ENCODE measurements around the gene TAF8. TPM values are rescaled to one million over a fixed set of nuclear protein-coding genes. Genes with fewer than 3 reads are reported as not detected.
A peak's percentile ranks its signal among the peaks of the same experiment; 100 is the strongest.
"Not testable (repeated sequence)": the region's sequence is repeated elsewhere in the genome, so short reads cannot be mapped to it uniquely, and the experiment has no call there.

The TAF8 gene
- total RNA-seq, 1 donor from 2014 or later, result 14.9 TPM

GRCh38 chr6:42028234-42029061 is 21.9 kb upstream of the TAF8 start:
- peak in 1 of 2 donors; percentile 86 for DNase-seq (ENCODE audit: low read depth in 2 of 2)

DNA sequence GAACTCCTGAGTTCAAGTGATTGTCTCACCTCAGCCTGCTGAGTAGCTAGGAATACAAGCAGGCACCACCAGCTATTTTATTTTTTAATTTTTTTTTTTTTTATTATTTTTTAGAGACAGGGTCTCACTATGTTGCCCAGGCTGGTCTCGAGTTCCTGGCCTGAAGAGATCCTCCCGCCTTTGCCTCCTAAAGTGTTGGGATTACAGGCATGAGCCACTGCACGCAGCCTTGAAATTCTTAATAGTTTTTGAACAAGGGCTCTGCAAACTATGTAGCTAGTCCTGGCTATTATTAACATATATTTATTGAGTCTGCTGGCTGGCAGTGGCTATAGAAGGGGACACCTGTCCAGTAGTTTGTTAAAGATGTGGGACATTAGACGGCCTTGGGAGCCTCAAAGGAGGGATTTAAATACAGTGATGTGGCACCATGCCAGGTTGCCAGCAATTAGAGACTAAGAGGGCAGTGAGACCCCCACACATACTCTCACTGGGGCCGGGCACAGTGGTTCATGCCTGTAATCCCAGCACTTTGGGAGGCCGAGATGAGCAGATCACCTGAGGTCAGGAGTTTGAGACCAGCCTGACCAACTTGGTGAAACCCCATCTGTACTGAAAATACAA is 21.1 kb upstream of the TAF8 start:
- DNase-seq (ENCODE audit: low read depth in 2 of 2), result no peak

DNA sequence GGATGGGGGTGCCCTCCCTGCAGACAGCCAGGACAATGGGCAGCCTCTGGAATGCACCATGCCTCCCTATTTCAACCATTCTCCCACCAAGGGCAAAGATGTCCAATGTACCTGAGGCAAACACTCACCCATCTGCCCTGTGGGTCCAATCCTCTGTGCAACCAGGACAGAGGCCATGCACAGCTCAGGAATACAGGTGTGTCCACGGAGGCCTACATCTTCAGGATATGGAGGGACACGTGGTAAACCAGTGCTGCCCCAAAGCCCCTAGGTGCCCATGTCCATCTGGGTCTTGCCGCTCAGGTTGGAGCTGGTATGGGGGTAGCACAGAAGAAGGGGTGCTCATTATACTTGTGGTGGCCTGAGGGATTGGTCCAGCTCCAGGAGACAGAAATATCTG is 20.4 kb upstream of the TAF8 start:
- DNase-seq (ENCODE audit: low read depth in 2 of 2), result no peak

DNA sequence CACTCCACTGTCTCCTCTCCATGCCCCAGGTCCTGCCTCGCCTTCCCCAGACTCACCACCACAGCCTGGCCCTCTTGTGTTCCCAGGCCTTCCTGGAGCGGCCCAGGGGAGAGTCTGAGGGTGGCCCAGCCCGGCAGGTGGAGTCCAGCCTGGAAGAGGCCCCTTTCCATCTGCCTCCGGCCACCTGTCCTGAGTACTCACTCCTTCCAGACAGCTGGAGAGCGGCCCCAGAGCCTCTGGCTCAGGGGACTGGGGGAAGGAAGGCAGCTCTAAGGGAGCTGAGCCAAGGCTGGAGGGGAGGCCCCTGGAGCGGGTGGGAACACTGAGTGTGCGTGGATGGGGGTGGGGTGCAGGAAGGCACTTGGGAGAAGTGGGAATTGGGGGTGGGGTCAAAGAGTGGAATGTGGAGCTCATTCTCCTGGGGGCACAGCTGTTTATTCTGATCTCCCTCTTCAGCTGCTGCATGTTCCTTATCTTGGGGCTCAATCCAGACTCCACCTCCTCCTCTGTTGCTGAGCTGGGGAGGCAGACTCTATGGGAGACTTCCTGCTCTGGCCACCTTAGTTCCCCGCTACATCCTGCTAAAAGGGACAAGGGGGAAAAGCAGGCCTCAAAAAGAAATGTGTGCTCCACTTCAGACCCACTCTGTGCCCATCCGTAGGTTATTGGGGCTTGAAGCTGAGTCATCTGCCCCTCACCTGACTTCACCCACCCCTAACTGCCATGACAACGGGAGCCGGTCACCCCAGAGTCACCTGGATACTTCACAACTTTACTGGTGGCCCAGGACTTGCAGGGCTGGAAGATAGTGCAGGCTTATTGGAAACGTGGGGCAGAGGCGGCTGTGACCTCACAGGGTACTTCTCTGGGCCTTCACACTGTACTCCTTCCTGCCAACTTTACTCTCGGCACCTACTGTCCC is 19.5 kb upstream of the TAF8 start:
- no peak for DNase-seq (ENCODE audit: low read depth in 2 of 2)

GRCh38 chr6:42032366-42032765 is 18.0 kb upstream of the TAF8 start:
- no peak for DNase-seq (ENCODE audit: low read depth in 2 of 2)

DNA sequence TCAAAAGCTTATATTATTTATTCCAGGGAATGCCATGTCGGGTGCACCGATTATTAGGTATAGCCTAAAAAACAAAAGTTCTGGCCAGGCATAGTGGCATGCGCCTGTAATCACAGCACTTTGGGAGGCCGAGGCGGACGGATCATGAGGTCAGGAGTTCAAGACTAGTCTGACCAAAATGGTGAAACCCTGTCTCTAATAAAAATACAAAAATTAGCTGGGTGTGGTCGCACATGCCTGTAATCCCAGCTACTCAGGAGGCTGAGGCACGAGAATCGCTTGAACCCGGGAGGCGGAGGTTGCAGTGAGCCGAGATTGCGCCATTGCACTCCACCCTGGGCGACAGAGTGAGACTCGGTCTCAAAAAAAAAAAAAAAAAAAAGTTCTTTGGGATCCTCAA is 12.7 kb upstream of the TAF8 start:
- DNase-seq (ENCODE audit: low read depth in 2 of 2), result not testable (repeated sequence)

GRCh38 chr6:42038163-42038562 is 12.2 kb upstream of the TAF8 start:
- no peak for DNase-seq (ENCODE audit: low read depth in 2 of 2)

DNA sequence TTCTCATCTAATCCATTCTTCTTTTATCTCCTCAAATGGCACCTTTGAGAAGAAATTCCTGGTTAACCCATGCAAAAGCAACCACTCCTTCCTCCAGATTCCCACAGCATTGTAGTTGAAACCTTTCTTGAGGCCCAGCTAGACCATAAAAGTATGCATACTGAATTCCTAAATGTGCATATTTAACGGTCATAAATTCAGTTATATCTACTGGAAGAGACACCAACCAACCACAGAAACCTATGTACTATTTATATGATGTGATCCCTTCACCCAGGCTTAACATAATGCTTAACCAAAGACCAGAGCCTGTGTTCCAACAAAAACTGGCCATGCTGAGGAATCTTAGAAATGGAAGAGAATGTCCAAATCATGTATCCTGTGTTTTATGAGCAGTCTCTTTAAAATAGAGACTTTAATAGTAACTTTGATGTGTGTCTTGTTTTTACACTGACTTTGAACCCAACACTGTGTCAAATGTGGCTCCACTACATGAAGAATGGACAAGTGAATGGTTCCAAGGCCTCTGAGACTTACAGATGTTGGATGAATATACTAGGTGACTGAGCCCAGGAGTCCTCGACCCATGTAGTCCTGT is 11.4 kb upstream of the TAF8 start:
- no peak for DNase-seq (ENCODE audit: low read depth in 2 of 2)

GRCh38 chr6:42040856-42041480 is 9.4 kb upstream of the TAF8 start:
- no peak for DNase-seq (ENCODE audit: low read depth in 2 of 2)

- no peak for DNase-seq (ENCODE audit: low read depth in 2 of 2)
Observed at GRCh38 chr6:42041481-42042053, 8.8 kb upstream of the TAF8 start.

DNA sequence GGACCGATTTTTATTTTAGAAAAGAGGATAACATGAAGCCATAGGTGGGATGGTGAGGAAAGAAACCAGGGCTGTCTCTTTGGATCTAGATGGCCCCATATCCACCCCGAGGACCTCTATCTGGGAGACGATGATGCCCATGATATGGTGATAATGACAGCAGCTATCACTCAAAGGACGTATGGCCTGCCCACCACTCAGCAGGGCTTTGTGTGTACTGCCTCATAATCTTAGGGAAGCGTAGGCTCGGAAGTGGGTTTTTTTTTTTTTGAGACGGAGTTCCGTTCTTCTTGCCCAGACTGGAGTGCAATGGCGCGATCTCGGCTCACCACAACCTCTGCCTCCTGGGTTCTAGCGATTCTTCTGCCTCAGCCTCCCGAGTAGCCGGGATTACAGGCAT is 8.2 kb upstream of the TAF8 start:
- DNase-seq (ENCODE audit: low read depth in 2 of 2), result no peak

DNA sequence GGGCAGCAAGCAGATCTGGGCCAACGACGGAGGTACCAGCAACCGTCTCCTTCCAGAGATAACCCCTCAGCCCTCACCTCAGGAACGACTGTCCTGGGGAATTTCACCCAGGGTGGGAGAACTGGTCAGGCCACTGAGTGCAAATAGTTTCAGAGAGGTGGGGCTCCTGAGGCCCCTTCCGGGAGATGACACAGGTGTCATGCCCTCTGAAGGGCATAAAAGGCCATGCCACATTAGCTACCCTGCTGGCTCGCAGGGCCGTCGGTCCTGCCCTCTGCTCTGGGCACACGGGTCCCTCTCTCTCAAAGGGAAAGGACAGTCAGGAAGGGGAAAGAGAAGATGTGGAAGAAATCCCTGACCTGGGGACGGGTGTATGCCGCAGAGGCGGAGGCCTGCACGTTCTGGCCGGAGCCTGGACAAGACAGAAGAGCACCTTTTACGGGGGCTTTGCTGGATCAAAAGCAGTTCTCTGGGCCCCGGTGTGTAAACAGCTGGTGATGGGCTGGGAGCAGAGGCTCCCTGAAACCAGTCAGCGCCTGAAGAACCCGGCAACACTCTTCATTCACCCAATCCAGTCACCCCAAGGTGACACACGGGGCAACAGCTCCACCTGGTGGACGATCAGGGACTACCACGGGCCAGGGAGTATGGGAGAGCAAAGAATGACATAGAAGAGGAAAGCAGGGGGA is 6.4 kb upstream of the TAF8 start:
- DNase-seq (ENCODE audit: low read depth in 2 of 2), result peak; percentile 68 to 85

- peak in 1 of 2 donors; percentile 84 for DNase-seq (ENCODE audit: low read depth in 2 of 2)
Observed at GRCh38 chr6:42045538-42046460, 4.5 kb upstream of the TAF8 start.

DNA sequence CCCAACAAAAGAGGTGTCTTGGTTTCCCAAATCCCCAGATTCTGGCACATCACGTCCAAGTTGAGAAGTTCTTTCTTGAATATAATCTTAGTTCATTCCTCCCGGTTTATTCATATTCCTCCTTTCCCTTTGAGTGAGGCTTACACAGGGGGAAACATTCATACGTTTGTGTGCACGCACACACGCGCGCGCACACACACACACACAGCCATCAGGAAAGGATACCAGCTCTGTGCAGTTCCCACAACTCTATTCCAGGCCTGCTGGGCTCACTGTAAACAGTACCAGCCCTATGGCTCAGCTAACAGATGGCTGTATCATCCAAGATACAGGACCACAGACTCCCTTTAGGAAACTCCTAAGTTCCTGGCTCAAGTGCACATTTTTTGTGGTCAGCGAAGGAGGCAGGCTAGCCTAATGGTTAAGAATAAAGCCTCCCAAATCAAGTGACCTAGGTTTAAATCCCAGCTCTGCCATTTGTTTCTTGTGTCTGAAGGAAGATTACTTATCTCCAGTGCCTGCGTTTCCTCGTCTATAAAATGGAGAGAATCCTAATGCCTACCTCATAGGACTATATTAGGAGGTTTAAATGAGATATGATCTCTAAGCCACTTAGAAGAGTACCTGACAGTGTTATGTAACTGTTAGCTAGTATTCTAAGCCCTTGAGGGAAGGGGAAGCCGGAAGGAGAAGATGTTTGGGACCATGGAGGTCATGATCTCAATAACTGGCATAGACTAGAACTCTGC is 3.7 kb upstream of the TAF8 start:
- DNase-seq (ENCODE audit: low read depth in 2 of 2), result peak in 1 of 2 donors; percentile 51

DNA sequence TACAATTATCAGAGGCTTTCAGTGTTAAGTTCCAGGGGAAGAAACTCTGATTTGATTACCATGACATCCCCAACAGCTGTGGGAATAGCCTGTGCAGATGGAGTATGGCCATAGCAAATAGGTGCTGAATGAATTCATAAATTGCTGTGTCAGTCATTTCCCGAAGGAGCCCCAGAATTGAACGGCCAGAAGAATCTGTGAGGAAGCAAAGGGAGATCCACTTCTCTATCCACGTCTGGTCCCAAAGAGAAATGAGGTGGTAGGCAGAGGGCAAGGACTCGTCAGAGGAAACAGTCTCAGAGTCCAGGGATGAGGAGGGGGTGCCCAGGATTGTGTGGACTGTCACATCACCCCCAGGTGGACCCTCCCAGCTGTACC is 3.1 kb upstream of the TAF8 start:
- DNase-seq (ENCODE audit: low read depth in 2 of 2), result no peak

DNA sequence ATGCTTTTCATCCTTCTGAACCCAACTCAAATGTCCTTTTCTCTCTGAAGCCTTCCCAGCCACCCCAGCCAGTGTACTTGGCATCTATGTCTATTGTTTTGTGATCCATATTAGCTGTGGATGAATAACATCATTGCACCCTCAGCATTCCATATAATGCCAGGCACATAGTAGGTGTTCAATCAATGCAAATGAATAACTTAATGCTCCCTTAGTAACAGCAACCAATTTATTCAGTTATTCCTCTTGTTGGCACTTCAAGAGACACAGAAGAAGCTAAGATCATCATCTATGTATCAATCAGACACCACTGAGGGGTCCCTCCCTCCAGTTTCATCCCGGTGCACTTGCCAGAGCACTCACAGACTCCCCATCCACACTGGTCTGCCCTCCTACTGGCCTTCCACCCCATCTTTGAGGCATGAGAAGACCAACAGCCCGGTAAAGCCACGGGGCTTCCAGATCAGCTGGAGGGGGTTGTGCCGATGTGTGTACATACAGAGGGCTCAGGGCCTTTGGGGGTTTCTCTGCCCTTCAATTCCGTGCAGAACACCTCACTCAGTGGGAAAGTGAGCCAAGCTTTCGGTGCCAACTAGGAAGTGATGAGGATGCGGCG is 2.4 kb upstream of the TAF8 start:
- DNase-seq (ENCODE audit: low read depth in 2 of 2), result peak in 1 of 2 donors; percentile 28

DNA sequence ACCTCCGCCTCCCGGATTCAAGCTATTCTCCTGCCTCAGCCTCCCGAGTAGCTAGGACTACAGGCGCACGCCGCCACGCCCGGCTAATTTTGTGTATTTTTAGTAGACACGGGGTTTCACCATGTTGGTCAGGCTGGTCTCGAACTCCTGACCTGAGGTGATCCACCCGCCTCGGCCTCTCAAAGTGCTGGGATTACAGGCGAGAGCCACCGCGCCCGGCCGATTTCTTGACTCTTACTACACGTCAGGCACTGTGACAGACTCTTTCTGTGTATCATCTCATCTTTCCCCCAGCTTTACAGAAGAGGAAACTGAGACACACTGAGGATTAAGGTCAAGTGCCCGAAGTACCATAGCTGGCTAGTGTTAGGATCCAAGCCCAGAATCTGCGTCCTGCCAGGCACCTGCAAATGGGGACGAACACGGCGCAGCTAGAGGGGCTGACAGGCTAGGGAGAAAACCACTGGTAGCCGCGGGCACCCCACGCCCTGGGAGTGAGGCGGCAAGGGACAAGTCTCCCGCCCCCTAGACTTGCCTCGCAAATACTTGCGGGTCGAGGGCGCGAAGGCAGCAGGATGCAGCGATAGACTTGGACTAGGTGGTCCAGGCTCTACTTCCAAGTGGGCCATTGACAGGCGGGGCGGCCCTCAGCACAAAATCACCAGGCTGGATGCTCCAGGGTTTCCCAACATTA is 1.1 kb upstream of the TAF8 start:
- no peak for DNase-seq (ENCODE audit: low read depth in 2 of 2)

- no peak for DNase-seq (ENCODE audit: low read depth in 2 of 2)
Observed at GRCh38 chr6:42049948-42050296, 402 bp upstream of the TAF8 start.
